CD4-positive, alpha-beta T cell treated with Interleukin-15 for 4 hours (primary cell): ENCODE data around the gene STK16.
"Not testable (repeated sequence)": the region's sequence is repeated elsewhere in the genome, so short reads cannot be mapped to it uniquely, and the experiment has no call there.

Source experiments
- DNase-seq: peaks from one replicate; pipeline ENCODE4 v3.0.0-alpha.2; 2020; ENCODE audit warnings: low spot score

The STK16 gene, protein sequence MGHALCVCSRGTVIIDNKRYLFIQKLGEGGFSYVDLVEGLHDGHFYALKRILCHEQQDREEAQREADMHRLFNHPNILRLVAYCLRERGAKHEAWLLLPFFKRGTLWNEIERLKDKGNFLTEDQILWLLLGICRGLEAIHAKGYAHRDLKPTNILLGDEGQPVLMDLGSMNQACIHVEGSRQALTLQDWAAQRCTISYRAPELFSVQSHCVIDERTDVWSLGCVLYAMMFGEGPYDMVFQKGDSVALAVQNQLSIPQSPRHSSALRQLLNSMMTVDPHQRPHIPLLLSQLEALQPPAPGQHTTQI

DNA sequence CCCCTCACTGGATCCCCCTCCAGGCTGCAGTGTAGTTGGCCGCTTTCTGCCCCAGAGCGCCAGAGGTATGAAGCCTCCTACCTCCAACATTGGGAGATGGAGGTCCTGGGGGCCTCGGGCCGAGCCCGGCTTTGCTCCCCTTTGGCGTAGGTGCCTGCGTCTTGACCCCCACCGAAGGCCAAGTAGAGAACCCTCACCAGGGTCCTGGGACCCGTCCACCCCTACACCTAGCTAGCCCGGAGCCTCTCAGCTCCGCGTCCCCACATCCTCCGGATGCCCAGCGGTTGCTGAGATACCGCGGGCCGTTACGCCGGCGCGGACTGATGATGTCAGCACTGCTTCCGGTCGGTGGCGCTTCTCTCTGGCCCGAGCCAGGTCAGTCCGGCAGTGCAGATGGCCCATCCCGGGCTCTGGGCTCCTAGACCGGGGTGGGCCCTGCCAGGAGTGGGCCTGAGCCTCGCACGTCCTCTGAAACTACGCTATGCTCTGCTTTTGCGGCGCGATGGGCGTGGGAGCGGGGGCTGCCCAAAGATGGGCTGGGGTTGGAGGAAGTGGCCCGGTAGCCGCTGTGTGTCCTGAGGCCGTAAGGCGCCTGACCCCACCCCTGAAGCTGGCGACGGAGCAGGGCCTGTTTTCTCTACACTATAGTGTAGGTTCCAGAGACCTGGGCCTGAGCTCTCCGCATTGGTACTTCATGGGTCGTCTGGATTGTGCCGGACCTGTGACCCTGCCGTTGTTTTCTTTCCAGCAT, at the start of gene STK16, which contains the start of gene GLB1L:
TSS of gene STK16 (plus strand) at position 332 of the 751 bp plus-strand sequence. CDS start 521 bp downstream, outside the sequence.
TSS of gene GLB1L (minus strand) at position 297 of the 751 bp plus-strand sequence. CDS start 1,871 bp downstream, outside the sequence.
- DNase-seq, result peak; percentile 86

DNA sequence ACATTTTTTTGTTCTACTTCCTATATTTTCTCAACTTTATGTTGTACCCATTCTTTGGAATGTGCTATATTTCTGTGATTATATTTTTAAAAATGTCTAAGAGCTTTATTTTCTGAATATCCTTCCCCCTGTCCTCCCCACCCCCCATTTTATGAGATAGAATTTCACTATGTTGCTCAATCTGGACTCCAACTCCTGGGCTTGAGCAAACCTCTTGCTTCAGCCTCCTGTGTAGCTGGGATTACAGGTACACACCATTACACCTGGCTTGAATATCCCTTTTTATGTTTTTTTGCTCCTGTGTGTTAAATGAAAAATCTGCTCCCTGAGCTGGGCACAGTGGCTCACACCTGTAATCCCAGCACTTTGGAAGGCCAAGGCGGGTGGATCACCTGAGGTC, 47.9 kb upstream of the STK16 start:
- no peak for DNase-seq

DNA sequence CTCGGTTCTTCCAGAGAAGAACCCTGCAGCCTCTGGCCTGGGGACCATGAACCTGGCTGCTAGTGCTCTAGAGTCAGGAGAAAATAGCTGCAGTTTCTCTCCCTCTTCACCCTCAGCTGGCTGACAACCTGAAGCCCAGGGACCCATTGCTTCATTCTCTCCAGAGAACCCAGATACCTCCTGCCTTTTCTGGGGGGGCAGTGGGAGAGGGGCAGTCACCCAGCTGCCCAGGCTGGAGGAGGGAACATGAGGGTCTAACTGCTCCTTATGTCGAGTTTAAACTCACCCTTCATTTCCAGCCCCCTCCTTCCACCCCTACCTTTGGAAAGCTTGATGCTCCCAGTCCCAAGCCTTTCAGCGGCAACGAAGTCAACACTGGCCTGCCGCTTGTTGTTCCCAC, 46.3 kb upstream of the STK16 start:
- no peak for DNase-seq

DNA sequence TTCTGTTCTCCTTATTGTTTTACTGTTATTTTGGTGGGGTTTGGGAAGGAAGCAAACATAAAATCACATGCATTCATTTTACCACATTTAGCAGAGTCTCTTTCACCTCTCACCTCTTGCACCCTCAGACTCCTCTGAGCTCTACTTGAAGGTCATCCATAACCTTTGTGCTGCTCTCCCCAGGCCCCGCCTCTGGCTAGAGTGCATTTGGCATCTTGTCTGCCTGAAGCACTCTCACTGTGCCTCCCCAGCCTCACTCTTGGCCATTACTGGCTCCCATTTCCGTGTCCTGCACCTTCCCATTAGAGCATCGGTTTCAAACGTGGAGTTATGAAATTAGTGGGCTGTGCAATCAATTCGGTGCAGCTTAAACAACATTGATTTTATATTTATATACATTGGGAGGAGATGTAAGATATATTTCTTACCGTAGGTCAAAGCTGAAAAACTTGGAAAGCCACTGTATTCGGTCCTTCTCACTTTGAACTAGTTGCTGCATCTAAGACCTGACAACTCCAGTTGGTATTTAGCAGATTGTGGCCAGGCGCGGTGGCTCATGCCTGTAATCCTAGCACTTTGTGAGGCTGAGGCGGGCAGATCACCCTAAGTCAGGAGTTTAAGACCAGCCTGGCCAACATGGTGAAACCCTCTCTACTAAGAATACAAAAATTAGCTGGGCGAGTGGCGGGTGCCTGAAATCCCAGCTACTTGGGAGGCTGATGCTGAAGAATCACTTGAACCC, 45.6 kb upstream of the STK16 start:
- no peak for DNase-seq

DNA sequence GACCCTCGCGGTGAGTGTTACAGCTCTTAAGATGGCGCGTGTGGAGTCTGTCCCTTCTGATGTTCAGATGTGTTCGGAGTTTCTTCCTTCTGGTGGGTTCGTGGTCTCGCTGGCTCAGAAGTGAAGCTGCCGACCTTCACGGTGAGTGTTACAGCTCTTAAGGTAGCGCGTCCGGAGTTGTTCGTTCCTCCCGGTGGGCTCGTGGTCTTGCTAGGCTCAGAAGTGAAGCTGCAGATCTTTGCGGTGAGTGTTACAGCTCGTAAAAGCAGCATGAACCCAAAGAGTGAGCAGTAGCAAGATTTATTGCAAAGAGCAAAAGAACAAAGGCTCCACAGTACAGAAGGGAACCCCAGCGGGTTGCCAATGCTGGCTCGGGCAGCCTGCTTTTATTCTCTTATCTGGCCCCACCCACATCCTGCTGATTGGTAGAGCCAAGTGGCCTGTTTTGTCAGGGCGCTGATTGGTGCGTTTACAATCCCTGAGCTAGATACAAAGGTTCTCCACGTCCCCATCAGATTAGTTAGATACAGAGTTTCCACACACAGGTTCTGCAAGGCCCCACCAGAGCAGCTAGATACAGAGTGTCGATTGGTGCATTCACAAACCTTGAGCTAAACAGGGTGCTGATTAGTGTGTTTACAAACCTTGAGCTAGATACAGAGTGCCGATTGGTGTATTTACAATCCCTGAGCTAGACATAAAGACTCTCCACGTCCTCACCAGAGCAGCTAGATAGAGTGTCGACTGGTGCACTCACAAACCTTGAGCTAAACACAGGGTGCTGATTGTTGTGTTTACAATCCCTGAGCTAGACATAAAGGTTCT, 44.6 kb upstream of the STK16 start:
- peak; percentile 30 for DNase-seq

DNA sequence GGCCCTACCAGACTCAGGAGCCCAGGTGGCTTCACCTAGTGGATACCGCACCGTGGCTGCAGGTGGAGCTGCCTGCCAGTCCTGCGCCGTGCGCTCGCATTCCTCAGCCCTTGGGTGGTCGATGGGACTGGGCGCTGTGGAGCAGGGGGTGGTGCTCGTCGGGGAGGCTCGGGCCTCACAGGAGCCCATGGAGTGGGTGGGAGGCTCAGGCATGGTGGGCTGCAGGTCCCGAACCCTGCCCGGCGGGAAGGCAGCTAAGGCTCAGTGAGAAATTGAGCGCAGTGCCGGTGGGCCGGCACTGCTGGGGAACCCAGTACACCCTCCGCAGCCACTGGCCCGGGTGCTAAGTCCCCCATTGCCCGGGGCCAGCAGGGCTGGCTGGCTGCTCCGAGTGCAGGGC, 43.9 kb upstream of the STK16 start:
- DNase-seq, result not testable (repeated sequence)

DNA sequence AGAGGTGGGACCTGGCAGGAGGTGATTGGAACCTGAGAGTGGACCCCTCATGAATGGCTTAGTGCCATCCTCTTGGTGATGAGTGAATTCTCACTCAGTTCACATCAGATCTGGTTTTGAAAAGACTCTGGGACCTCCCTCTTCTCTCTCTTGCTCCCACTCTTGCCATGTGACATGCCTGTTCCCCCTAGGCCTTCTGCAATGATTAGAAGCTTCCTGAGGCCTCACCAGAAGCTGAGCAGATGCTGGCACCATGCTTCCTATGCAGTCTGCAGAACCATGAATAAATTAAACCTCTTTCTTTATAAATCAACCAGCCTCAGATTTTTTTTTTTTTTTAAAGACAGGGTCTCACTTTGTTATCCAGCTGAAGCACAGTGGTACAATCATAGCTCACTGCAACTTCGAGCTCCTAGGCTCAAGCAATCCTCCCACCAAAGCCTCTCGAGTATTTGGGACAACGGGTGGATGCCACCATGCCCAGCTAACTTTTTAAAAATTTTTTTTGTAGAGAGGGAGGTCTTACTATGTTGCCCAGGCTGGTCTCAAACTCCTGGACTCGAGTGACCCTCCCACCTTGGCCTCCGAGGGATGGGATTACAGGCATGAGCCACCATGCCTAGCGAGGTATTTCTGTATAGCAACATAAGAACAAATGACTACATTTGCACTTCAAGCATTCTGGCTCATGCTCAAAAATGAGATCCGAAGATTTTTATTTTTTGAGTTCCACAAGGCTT, 40.7 kb upstream of the STK16 start:
- no peak for DNase-seq

DNA sequence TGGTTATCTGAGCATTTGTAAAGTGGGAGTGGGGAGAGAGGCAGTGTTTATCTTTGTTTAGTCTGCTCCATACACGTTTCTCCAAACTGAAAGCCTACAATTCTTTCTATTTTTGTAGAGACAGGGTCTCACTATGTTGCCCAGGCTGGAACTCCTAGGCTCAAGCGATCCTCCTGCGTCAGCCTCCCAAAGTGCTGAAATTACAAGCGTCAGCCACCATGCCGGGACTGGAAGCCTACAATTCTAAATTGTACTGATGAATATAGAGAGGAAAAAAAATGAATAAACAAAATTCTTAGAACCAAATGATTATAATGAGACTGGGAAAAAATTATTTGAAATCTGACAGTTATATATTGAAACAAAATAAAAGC, 40.1 kb upstream of the STK16 start:
- no peak for DNase-seq

DNA sequence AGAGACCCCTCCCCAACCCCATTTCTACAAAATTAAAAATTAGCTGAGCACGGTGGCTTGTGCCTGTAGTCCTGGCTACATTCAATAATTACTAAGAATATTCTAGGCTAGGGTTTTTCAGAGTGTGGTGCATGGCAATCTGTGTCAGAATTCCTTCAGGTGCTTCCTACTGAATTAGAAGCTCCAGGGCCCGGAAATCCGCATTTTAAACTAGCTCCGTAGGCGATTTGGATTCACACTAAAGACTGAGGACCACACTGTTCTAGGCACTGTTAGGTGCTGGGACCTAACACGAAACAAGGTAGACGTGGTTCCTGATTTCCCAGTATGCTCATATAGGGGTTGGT, 39.3 kb upstream of the STK16 start:
- DNase-seq, result no peak

DNA sequence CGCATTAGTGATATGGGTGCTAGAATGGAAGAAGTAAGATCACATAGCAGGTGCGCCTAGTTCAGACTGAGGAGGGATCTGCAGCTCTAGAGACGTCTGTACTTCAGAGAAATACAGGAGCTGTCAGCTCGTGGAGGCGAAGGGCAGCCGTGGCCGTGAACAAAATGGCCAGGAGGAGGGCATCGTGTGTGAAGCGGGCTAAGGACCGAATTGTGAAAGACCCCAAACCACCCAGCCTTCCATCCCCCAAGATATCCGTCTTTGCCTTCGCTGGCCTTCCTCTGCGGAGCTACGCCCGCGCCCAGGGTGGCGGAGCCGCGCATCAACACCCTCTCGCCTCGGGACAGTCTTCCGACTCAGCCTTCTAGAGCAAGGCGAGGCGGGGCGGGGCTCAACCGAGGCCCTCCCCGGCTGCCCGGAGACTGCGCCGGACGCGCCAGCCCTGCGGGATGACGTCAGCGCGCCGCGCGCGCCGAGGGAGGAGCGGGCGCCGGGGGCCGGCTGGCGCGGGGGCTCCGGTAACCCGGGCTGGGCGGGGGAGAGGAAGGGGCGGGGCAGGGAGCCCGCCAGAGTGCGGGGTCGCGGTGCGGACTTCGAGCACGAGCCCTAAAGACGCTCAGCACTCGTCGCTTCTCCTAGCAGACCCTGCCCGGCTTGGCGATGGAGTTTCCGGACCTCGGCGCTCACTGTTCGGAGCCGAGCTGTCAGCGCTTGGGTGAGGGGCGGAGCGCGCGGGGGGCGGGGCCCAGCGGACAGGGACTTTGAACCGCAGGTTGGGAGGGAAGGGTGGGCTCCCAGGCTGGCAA, 38.7 kb upstream of the STK16 start, which contains the start of gene ZFAND2B:
TSS of gene ZFAND2B (plus strand) at position 455 of the 806 bp plus-strand sequence. CDS start at position 661, 206 bp downstream.
- peak; percentile 95 for DNase-seq

DNA sequence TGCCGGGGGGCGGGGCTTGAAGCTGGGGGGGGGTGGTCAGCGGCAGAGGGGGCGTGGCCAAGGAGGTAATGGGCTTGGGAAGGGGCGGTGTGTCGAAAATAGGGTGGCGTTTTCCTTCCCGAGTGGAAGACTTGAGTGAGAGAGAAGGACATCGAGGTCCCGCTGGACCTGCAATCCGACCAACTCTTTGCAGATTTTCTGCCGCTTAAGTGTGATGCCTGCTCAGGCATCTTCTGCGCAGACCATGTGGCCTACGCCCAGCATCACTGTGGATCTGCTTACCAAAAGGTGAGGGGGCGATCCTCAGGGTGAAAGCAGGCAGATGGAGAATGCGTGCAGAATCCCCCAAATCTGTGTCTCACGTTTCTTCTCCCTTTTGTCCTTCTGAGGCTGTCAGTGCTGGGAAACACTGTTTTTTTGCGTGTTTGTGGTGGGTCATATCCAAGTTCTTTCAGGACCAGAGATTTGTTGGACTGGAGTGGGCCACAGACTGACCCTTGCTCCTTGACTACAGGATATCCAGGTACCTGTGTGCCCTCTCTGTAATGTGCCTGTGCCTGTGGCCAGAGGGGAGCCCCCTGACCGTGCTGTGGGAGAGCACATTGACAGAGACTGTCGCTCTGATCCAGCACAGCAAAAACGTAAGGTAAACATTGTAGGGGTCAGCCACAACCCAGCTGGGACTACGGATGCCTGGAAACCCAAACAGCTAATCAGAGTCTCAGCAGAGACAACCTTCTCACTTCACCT, 38.0 kb upstream of the STK16 start:
- no peak for DNase-seq

DNA sequence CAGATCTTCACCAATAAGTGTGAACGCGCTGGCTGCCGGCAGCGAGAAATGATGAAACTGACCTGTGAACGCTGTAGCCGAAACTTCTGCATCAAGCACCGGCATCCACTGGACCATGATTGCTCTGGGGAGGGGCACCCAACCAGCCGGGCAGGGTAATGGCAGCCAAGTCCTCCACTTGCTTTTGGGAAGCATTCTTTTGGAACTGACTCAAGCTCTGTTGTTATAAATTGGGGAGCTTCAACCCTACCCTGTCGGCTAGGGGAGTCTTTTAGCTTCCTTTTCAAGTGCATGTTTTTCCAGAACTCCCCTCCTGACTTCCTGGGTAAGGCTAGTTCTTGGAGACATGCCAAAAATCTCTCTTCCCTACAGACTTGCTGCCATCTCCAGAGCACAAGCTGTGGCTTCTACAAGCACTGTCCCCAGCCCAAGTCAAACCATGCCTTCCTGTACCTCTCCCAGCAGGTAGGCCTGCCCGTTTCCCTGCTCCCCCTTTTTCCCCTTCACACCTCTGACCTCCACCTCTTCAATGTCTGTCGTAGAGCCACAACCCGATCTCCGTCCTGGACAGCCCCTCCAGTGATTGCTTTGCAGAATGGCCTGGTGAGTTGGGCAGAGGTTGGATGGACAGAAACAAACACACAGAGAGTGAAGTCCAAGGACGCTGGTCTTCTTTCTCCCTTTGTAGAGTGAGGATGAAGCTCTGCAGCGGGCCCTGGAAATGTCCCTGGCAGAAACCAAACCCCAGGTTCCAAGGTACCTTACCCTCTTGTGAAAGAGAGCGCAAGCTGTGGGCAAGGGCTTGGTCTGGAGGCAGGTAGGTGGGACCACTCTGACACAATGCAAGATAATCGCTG, 37.2 kb upstream of the STK16 start:
- DNase-seq, result no peak

DNA sequence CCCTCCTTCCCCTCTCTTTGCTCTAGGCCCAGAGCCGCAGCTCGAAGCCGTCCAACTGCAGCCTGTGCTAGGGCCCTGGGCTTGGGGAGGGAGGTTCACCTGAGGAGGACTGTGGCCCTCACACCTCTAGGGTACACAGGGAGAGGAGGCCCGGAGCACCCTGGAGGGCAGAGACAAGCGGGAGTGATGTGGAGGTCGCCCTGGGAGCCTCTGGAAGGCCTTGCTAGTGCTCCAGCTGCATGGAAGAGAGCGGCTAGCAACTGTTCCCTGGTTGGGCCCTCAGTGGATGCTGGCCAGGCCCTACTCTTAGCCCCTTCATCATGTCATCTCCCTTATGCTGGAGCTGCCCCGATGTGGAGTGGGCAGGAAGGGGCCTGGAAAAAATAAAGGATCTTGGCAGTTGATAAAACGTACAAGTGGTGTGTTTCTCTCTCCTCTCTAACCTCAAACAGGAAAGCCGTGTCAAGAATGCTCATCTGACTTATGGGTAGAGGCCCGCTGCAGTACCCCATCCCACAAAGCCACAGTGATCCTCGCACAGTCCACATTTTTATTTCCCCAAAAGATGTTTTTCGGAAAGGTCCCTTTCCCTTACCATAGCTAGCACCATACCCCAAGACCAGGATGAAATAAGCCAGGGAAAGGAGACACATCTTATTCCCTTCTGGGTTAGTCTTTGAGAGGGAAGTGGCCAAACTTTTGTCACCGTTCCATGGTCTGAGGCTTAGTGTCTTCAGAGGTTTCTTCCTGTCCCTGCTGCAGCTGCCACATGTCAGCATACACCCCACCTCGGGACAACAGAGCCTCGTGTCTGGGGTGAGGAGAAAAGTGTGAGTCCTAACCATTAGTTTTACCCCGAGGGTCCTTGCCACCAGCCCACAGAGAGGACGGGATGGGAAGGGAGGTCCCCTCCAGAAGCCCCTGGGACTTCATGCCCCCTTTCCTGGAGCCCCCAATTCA, 35.8 kb upstream of the STK16 start:
- no peak for DNase-seq

DNA sequence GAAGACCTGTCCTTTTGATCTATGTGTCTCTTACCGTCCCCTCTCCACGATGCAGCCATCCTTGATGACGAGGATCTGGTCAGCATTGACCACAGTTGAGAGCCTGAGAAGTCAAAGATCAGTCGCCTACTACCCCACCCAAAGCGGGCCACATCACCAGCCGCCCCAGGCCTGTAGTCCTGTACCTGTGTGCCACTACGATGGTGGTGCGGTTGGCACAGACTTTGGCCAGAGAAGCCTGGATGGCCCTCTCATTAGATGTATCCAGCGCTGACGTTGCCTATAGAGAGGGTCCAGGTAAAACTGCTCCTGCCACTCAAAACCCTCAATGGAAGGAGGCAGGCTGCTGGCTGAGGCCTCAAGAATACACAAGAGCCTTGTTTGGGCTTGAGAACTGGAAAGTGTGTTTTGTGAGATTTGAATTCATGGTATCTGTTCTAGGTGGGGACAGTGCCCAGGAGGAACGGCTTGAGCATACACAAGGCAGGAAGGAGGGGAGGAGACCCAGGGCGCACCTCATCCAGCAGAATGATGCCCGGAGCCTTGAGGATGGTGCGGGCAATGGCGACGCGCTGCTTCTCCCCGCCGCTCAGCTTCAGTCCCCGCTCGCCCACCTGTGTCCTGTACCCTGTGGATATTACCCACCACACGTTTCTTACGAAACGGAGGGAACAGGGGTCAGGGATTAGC, 34.9 kb upstream of the STK16 start:
- DNase-seq, result no peak

DNA sequence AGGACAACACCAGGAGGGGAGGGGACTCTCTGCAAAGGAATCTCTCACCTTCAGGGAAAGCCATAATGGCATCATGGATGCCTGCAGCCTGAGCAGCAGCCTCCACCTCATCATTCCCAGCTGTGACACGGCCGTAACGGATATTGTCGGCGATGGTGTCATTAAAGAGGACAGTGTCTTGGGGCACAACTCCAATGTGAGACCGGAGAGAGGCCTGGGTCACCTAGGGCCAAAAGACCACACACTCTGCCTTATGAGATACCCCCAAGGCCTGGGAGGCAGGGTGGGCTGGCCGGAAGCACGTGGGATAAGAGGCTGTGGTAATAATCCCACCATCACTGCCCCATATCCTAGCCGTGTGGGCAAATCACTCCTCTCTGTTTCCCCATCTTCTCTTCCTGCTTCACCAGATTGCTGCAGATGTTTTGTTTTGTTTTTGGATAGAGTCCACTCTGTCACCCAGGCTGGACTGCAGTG, 34.4 kb upstream of the STK16 start:
- no peak for DNase-seq

DNA sequence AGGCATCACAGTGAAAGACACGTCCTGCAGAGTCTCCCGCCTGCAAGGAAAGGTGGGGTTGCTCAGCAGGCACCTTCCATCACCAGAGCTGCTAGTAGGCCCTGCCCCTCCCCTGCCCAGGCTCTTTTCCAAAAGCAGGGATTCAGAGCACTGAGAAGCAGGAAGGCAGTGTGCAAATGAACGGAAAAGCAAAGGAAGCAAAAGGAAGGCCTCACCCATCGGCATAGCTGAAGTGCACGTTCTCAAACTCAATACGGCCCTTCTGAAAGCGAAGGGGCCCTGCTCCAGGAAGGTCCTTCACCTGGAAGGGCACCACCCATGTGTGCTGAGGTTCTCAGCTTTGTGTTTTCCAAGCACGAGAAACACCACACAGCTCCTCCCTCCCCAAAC, 32.3 kb upstream of the STK16 start:
- DNase-seq, result no peak
